ENCODE data around the gene SLC9A3. TPM values are rescaled to one million over a fixed set of nuclear protein-coding genes. Genes with fewer than 3 reads are reported as not detected.
A peak's percentile ranks its signal among the peaks of the same experiment; 100 is the strongest.

Gene SLC9A3
- total RNA-seq, 1 experiment from 2014 or later, result 0.85 TPM

DNA sequence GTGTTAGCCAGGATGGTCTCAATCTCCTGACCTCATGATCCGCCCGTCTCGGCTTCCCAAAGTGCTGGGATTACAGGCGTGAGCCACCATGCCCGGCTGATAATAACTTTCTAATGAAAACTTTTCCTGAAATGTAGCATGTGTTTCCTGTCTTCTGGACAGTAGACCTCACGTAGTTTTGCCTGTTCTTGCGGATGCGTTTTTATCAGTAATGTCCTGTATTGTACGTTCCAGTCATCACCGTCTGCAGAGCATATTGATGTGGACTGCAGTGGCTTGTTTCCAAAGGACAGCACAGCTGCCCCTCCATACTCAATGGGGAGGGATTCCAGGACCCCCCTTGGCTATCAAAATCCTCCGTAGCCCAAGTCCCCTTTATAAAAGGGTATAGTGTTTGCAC lies 68.4 kb downstream of the SLC9A3 start:
- Histone ChIP-seq H3K79me1 (ENCODE audit: insufficient read depth, low read depth, low read length, poor library complexity, severe bottlenecking) (no peaks in the 10 kb centered on the region), H3K18ac (ENCODE audit: insufficient read length, low read depth, low read length) (no peak overlapping the region), H3K23ac (ENCODE audit: insufficient read length, low read depth, low read length) (no peak overlapping the region), H3K14ac (ENCODE audit: insufficient read depth, low read length) (no peak overlapping the region), H2BK15ac (ENCODE audit: low read depth, low read length) (no peak overlapping the region), H3K9me3 (ENCODE audit: control insufficient read depth, low read depth, low read length) (no peaks in the 10 kb centered on the region), H3K79me2 (ENCODE audit: insufficient read depth, low read length) (no peaks in the 10 kb centered on the region), H4K20me1 (ENCODE audit: control insufficient read depth, insufficient read depth, insufficient read length) (no peaks in the 10 kb centered on the region), H4K8ac (replicated peaks; ENCODE audit: insufficient read length, low read depth, low read length) (no peak overlapping the region), H2AK5ac (ENCODE audit: insufficient read length, low read length) (no peak overlapping the region), H4K91ac (ENCODE audit: insufficient read length, low read depth, low read length) (no peak overlapping the region), H3K23me2 (ENCODE audit: insufficient read length, low read depth, low read length, poor library complexity, severe bottlenecking) (no peaks in the 10 kb centered on the region), H3K56ac (ENCODE audit: insufficient read length, low read depth, low read length) (no peak overlapping the region), H2BK20ac (ENCODE audit: low read depth, low read length, poor library complexity, severe bottlenecking) (no peak overlapping the region), H3K27me3 (ENCODE audit: insufficient read depth, low read length) (no peaks in the 10 kb centered on the region), H3K4ac (ENCODE audit: low read depth, low read length) (no peak overlapping the region), H2BK12ac (ENCODE audit: insufficient read length, low read depth, low read length) (no peak overlapping the region), H2BK120ac (ENCODE audit: low read depth, low read length, poor library complexity, severe bottlenecking) (no peak overlapping the region), H3K27ac (ENCODE audit: insufficient read length, low read depth, low read length) (no peak overlapping the region), H2AFZ (ENCODE audit: low read length) (no peak overlapping the region), H4K5ac (ENCODE audit: insufficient read length, low read depth, low read length) (no peak overlapping the region), H2BK5ac (ENCODE audit: insufficient read length, low read length) (no peak overlapping the region), H3T11ph (ENCODE audit: low read length) (no peak overlapping the region), H3K4me2 (ENCODE audit: insufficient read depth, insufficient read length, low read length) (no peak overlapping the region), H3K4me1 (ENCODE audit: insufficient read depth, low read length) (no peaks in the 10 kb centered on the region; the same call in 1 of the 2 replicates), H3K9ac (ENCODE audit: extremely low read depth, insufficient read length, low read length) (no peak overlapping the region)
- Mint-ChIP-seq H3K27ac (no peak overlapping the region; a peak in 2 of 7 replicates), H3K36me3 (ENCODE audit: insufficient read depth in 1 of 3, low read depth in 3 of 3) (peaks cover 43 to 88% (median 77%) of the 10 kb centered on the region in 3 experiments), H3K27me3 (ENCODE audit: low read depth) (no peaks in the 10 kb centered on the region), H3K9me3 (peaks cover 10 to 15% of the 10 kb centered on the region in 2 experiments), H3K4me1 (peaks cover 13% of the 10 kb centered on the region in 2 experiments), H3K4me3 (no peak overlapping the region)
- TF ChIP-seq, protein P1, sequence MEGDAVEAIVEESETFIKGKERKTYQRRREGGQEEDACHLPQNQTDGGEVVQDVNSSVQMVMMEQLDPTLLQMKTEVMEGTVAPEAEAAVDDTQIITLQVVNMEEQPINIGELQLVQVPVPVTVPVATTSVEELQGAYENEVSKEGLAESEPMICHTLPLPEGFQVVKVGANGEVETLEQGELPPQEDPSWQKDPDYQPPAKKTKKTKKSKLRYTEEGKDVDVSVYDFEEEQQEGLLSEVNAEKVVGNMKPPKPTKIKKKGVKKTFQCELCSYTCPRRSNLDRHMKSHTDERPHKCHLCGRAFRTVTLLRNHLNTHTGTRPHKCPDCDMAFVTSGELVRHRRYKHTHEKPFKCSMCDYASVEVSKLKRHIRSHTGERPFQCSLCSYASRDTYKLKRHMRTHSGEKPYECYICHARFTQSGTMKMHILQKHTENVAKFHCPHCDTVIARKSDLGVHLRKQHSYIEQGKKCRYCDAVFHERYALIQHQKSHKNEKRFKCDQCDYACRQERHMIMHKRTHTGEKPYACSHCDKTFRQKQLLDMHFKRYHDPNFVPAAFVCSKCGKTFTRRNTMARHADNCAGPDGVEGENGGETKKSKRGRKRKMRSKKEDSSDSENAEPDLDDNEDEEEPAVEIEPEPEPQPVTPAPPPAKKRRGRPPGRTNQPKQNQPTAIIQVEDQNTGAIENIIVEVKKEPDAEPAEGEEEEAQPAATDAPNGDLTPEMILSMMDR (conservative IDR thresholded peaks at IDR 0.05), result no peak
- peak; percentile 3 for DNase-seq
- no CpG with 5 or more reads among the region's 11 CpGs for WGBS (ENCODE audit: extremely low coverage, insufficient read length, low lambda C conversion rate)

All from H9 (cell line).